ENCODE measurements around the gene S100A11. TPM values are rescaled to one million over a fixed set of nuclear protein-coding genes. Genes with fewer than 3 reads are reported as not detected.

S100A11 gene
- total RNA-seq, 3 donors from 2014 or later (not counting 1 experiment from before 2014, with no cell fraction given) = 70.5 to 114 (median 88.9) TPM

- Histone ChIP-seq H3K36me3 (ENCODE audit: control insufficient read depth, insufficient read depth, low read length) (peaks cover 29% of the 10 kb centered on the region), H3K9me3 (ENCODE audit: control insufficient read depth, insufficient read depth, low read length) (no peaks in the 10 kb centered on the region), H3K27me3 (ENCODE audit: control insufficient read depth, insufficient read depth, low read length) (no peaks in the 10 kb centered on the region), H3K27ac (ENCODE audit: low read length) (peak overlapping the region; percentile 84), H3K4me1 (ENCODE audit: control insufficient read depth, insufficient read depth, low read length) (peaks cover 33% of the 10 kb centered on the region), H3K4me3 (ENCODE audit: low read length) (peak overlapping the region; percentile 91)
- Mint-ChIP-seq H3K9me3 (no peaks in the 10 kb centered on the region), H3K27me3 (ENCODE audit: low read depth in 2 of 2) (no peaks in the 10 kb centered on the region), H3K27ac (peak overlapping the region; percentile 79 to 92), H3K4me3 (peak overlapping the region; percentile 96), H3K36me3 (peaks cover 7% of the 10 kb centered on the region), H3K4me1 (peaks cover 23 to 25% of the 10 kb centered on the region in 2 donors)
- intact Hi-C loops (cut with micrococcal nuclease) = loop anchor here (1.0 kb wide), 1 partner anchor 13 kb away; no protein-coding TSS in a partner anchor
- DNase-seq = peak in 1 of 2 donors; percentile 53
- peak in 1 of 3 donors; percentile 12 for ATAC-seq
- TF ChIP-seq, protein P1, sequence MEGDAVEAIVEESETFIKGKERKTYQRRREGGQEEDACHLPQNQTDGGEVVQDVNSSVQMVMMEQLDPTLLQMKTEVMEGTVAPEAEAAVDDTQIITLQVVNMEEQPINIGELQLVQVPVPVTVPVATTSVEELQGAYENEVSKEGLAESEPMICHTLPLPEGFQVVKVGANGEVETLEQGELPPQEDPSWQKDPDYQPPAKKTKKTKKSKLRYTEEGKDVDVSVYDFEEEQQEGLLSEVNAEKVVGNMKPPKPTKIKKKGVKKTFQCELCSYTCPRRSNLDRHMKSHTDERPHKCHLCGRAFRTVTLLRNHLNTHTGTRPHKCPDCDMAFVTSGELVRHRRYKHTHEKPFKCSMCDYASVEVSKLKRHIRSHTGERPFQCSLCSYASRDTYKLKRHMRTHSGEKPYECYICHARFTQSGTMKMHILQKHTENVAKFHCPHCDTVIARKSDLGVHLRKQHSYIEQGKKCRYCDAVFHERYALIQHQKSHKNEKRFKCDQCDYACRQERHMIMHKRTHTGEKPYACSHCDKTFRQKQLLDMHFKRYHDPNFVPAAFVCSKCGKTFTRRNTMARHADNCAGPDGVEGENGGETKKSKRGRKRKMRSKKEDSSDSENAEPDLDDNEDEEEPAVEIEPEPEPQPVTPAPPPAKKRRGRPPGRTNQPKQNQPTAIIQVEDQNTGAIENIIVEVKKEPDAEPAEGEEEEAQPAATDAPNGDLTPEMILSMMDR (IDR thresholded peaks at IDR 0.05) = no peak
- 18% methylated on average over 17 of the region's 17 CpGs for WGBS (ENCODE audit: insufficient coverage)
These were observed 1.1 kb downstream of the S100A11 start for GRCh38 chr1:152035539-152036266.

GRCh38 chr1:152034654-152035538 is 1.9 kb downstream of the S100A11 start:
- Histone ChIP-seq H3K27me3 (ENCODE audit: control insufficient read depth, insufficient read depth, low read length) (no peaks in the 10 kb centered on the region), H3K36me3 (ENCODE audit: control insufficient read depth, insufficient read depth, low read length) (peaks cover 31% of the 10 kb centered on the region), H3K4me1 (ENCODE audit: control insufficient read depth, insufficient read depth, low read length) (peaks cover 33% of the 10 kb centered on the region), H3K9me3 (ENCODE audit: control insufficient read depth, insufficient read depth, low read length) (no peaks in the 10 kb centered on the region), H3K27ac (ENCODE audit: low read length) (peak overlapping the region; percentile 84), H3K4me3 (ENCODE audit: low read length) (peak overlapping the region; percentile 91)
- no peaks in the 10 kb centered on the region for H3K9me3 Mint-ChIP-seq
- 1% methylated on average over 8 of the region's 8 CpGs for WGBS (ENCODE audit: insufficient coverage)
- TF ChIP-seq, protein P1 (IDR thresholded peaks at IDR 0.05) = peak; percentile 68
- ATAC-seq = peak; percentile 58 to 73 (median 66)
- intact Hi-C loops (cut with micrococcal nuclease) = no loop called here
- peak; percentile 41 to 83 for DNase-seq
- H3K4me1 Mint-ChIP-seq = peaks cover 23 to 25% of the 10 kb centered on the region in 2 donors
- peak overlapping the region; percentile 79 to 92 for H3K27ac Mint-ChIP-seq
- H3K27me3 Mint-ChIP-seq (ENCODE audit: low read depth in 2 of 2) = no peaks in the 10 kb centered on the region
- peak overlapping the region; percentile 96 for H3K4me3 Mint-ChIP-seq
- peaks cover 7% of the 10 kb centered on the region for H3K36me3 Mint-ChIP-seq

GRCh38 chr1:152034324-152034653 is 2.5 kb downstream of the S100A11 start:
- DNase-seq (no peak), ATAC-seq (no peak)
- H3K36me3 Mint-ChIP-seq = peaks cover 7% of the 10 kb centered on the region
- peak overlapping the region; percentile 96 for H3K4me3 Mint-ChIP-seq
- peak overlapping the region; percentile 84 for H3K27ac ChIP-seq (ENCODE audit: low read length)
- no peaks in the 10 kb centered on the region for H3K9me3 Mint-ChIP-seq
- peak overlapping the region; percentile 79 to 92 for H3K27ac Mint-ChIP-seq
- TF ChIP-seq, protein P1 (IDR thresholded peaks at IDR 0.05) = no peak
- peaks cover 33% of the 10 kb centered on the region for H3K4me1 ChIP-seq (ENCODE audit: control insufficient read depth, insufficient read depth, low read length)
- peaks cover 31% of the 10 kb centered on the region for H3K36me3 ChIP-seq (ENCODE audit: control insufficient read depth, insufficient read depth, low read length)
- H3K27me3 Mint-ChIP-seq (ENCODE audit: low read depth in 2 of 2) = no peaks in the 10 kb centered on the region
- 85% methylated on average over 1 of the region's 1 CpG for WGBS (ENCODE audit: insufficient coverage)
- no peaks in the 10 kb centered on the region for H3K27me3 ChIP-seq (ENCODE audit: control insufficient read depth, insufficient read depth, low read length)
- intact Hi-C loops (cut with micrococcal nuclease) = no loop called here
- peak overlapping the region; percentile 91 for H3K4me3 ChIP-seq (ENCODE audit: low read length)
- peaks cover 25 to 27% of the 10 kb centered on the region in 2 donors for H3K4me1 Mint-ChIP-seq
- no peaks in the 10 kb centered on the region for H3K9me3 ChIP-seq (ENCODE audit: control insufficient read depth, insufficient read depth, low read length)
